H9 (cell line): ENCODE results near the gene PEPD. TPM values are rescaled to one million over a fixed set of nuclear protein-coding genes. Genes with fewer than 3 reads are reported as not detected.

Source experiments
- DNase-seq: peaks from one replicate; pipeline ENCODE4 v3.0.0-alpha.2; 2017
- H2AFZ ChIP-seq: one replicate; pipeline ENCODE4 v1.6.1; 2013; ENCODE audit warnings: mild to moderate bottlenecking, low read length, control low read depth, moderate library complexity
- H2AK5ac ChIP-seq: 2 replicates; pipeline ENCODE4 v1.6.1; 2013; ENCODE audit warnings: low read length, control low read depth, mixed read lengths; ENCODE audit not compliant: insufficient read length
- H2BK120ac ChIP-seq: one replicate; pipeline ENCODE4 v1.6.1; 2013; ENCODE audit warnings: low read depth, mild to moderate bottlenecking, low read length, control low read depth, inconsistent platforms; ENCODE audit not compliant: poor library complexity, severe bottlenecking
- H2BK12ac ChIP-seq: 2 replicates; pipeline ENCODE4 v1.6.1; 2013; ENCODE audit warnings: low read length, control low read depth, mixed read lengths, low read depth; ENCODE audit not compliant: insufficient read length
- H2BK15ac ChIP-seq: 2 replicates; pipeline ENCODE4 v1.6.1; 2013; ENCODE audit warnings: low read depth, low read length, control low read depth
- H2BK20ac ChIP-seq: one replicate; pipeline ENCODE4 v1.6.1; 2013; ENCODE audit warnings: low read depth, mild to moderate bottlenecking, low read length, control low read depth, inconsistent platforms; ENCODE audit not compliant: poor library complexity, severe bottlenecking
- H2BK5ac ChIP-seq: 2 replicates; pipeline ENCODE4 v1.6.1; 2013; ENCODE audit warnings: low read length, control low read depth, mixed read lengths; ENCODE audit not compliant: insufficient read length
- H3K14ac ChIP-seq: 2 replicates; pipeline ENCODE4 v1.6.1; 2013; ENCODE audit warnings: low read length, control low read depth; ENCODE audit not compliant: insufficient read depth
- H3K18ac ChIP-seq: 2 replicates; pipeline ENCODE4 v1.6.1; 2013; ENCODE audit warnings: low read depth, mild to moderate bottlenecking, mixed read lengths, low read length, control low read depth; ENCODE audit not compliant: insufficient read length
- H3K23ac ChIP-seq: 2 replicates; pipeline ENCODE4 v1.6.1; 2013; ENCODE audit warnings: low read length, control low read depth, mixed read lengths, low read depth; ENCODE audit not compliant: insufficient read length
- H3K23me2 ChIP-seq: 2 replicates; pipeline ENCODE4 v1.6.1; 2013; ENCODE audit warnings: low read depth, mild to moderate bottlenecking, mixed read lengths, low read length, control low read depth; ENCODE audit not compliant: insufficient read length, poor library complexity, severe bottlenecking
- H3K27ac ChIP-seq: 2 replicates; pipeline ENCODE4 v1.5.1; 2013; ENCODE audit warnings: low read length, control low read depth, mixed read lengths, low read depth; ENCODE audit not compliant: insufficient read length
- H3K27me3 ChIP-seq: 2 replicates; pipeline ENCODE4 v1.6.1; 2013; ENCODE audit warnings: low read length, control low read depth, inconsistent platforms; ENCODE audit not compliant: insufficient read depth
- H3K4ac ChIP-seq: 2 replicates; pipeline ENCODE4 v1.6.1; 2013; ENCODE audit warnings: low read depth, mild to moderate bottlenecking, control low read depth, inconsistent platforms, low read length, moderate library complexity
- H3K4me1 ChIP-seq: 2 replicates; pipeline ENCODE4 v1.6.1; 2013; ENCODE audit warnings: low read length, control low read depth, inconsistent platforms; ENCODE audit not compliant: insufficient read depth
- H3K4me2 ChIP-seq: 2 replicates; pipeline ENCODE4 v1.6.1; 2013; ENCODE audit warnings: low read length, control low read depth, mixed read lengths; ENCODE audit not compliant: insufficient read length, insufficient read depth
- H3K56ac ChIP-seq: 2 replicates; pipeline ENCODE4 v1.6.1; 2013; ENCODE audit warnings: low read depth, mild to moderate bottlenecking, mixed read lengths, low read length, control low read depth; ENCODE audit not compliant: insufficient read length
- H3K79me1 ChIP-seq: 2 replicates; pipeline ENCODE4 v1.6.1; 2013; ENCODE audit warnings: low read depth, mild to moderate bottlenecking, moderate library complexity, low read length, control low read depth, inconsistent platforms; ENCODE audit not compliant: insufficient read depth, poor library complexity, severe bottlenecking
- H3K79me2 ChIP-seq: 2 replicates; pipeline ENCODE4 v1.6.1; 2013; ENCODE audit warnings: low read length, control low read depth, inconsistent platforms; ENCODE audit not compliant: insufficient read depth
- H3K9ac ChIP-seq: 2 replicates; pipeline ENCODE4 v1.6.1; 2013; ENCODE audit warnings: low read length, control low read depth, mixed read lengths; ENCODE audit not compliant: insufficient read length; ENCODE audit errors: extremely low read depth
- H3K9me3 ChIP-seq: one replicate; pipeline ENCODE4 v1.6.1; 2013; ENCODE audit warnings: low read depth, low read length, inconsistent platforms; ENCODE audit not compliant: control insufficient read depth
- H3T11ph ChIP-seq: one replicate; pipeline ENCODE4 v1.6.1; 2013; ENCODE audit warnings: mild to moderate bottlenecking, low read length, control low read depth, inconsistent platforms
- H4K20me1 ChIP-seq: one replicate; pipeline ENCODE4 v1.6.1; 2013; ENCODE audit not compliant: control insufficient read depth, insufficient read length, insufficient read depth
- H4K5ac ChIP-seq: 2 replicates; pipeline ENCODE4 v1.6.1; 2013; ENCODE audit warnings: low read depth, mild to moderate bottlenecking, mixed read lengths, low read length, control low read depth; ENCODE audit not compliant: insufficient read length
- H4K8ac ChIP-seq: replicated peaks from 2 replicates; pipeline ENCODE4 v1.6.1; 2013; ENCODE audit warnings: low read length, control low read depth, mixed read lengths, low read depth; ENCODE audit not compliant: insufficient read length
- H4K91ac ChIP-seq: 2 replicates; pipeline ENCODE4 v1.6.1; 2013; ENCODE audit warnings: low read depth, mild to moderate bottlenecking, moderate library complexity, mixed read lengths, low read length, control low read depth; ENCODE audit not compliant: insufficient read length
- H3K27ac Mint-ChIP-seq, 3 experiments: 2 replicates in 2 of 3; 3 replicates in 1 of 3; pipeline ENCODE4 v1.8.0; 2020 to 2021; ENCODE audit warnings: mixed read lengths in 3 of 3, mild to moderate bottlenecking in 1 of 3, moderate library complexity in 1 of 3
- H3K27me3 Mint-ChIP-seq: 2 replicates; pipeline ENCODE4 v1.8.0; 2021; ENCODE audit warnings: low read depth, mild to moderate bottlenecking, moderate library complexity, mixed read lengths
- H3K36me3 Mint-ChIP-seq, 3 experiments: 2 replicates in 2 of 3; 3 replicates in 1 of 3; pipeline ENCODE4 v1.8.0; 2020 to 2021; ENCODE audit warnings: low read depth in 3 of 3, mixed read lengths in 3 of 3; ENCODE audit not compliant: insufficient read depth in 1 of 3
- H3K4me1 Mint-ChIP-seq, 2 experiments: 2 replicates each; pipeline ENCODE4 v1.8.0; 2020; ENCODE audit warnings: mixed read lengths in 2 of 2
- H3K4me3 Mint-ChIP-seq, 2 experiments: 2 replicates in 1 of 2; 3 replicates in 1 of 2; pipeline ENCODE4 v1.8.0; 2020 to 2021; ENCODE audit warnings: mild to moderate bottlenecking in 2 of 2, mixed read lengths in 2 of 2, moderate library complexity in 1 of 2
- H3K9me3 Mint-ChIP-seq, 2 experiments: 2 replicates in 1 of 2; 3 replicates in 1 of 2; pipeline ENCODE4 v1.8.0; 2020; ENCODE audit warnings: mild to moderate bottlenecking in 2 of 2, mixed read lengths in 2 of 2, moderate library complexity in 1 of 2
- WGBS: extraction: QIAGEN DNeasy Blood & Tissue Kit; methylation state at CpG from one replicate; pipeline ENCODE4 v1.1.7; 2013; ENCODE audit warnings: missing lambda C conversion rate, low lambda C conversion rate, mixed read lengths; ENCODE audit not compliant: insufficient read length; ENCODE audit errors: extremely low coverage; 5-methylcytosine and 5-hydroxymethylcytosine counted together
- total RNA-seq: library from RNA; stranded (reverse); gene quantifications from 2 replicates; pipeline ENCODE4 v1.2.1, GENCODE V29; 2021
- TF ChIP-seq, protein P1 (sequence below): fragments of 200-600 bp; sonication (generic); conservative IDR thresholded peaks from 3 replicates; pipeline ENCODE4 v1.8.0; 2021; ENCODE audit warnings: antibody characterized with exemption, mild to moderate bottlenecking

PEPD gene
- total RNA-seq, 1 experiment from 2014 or later: 52.8 TPM

DNA sequence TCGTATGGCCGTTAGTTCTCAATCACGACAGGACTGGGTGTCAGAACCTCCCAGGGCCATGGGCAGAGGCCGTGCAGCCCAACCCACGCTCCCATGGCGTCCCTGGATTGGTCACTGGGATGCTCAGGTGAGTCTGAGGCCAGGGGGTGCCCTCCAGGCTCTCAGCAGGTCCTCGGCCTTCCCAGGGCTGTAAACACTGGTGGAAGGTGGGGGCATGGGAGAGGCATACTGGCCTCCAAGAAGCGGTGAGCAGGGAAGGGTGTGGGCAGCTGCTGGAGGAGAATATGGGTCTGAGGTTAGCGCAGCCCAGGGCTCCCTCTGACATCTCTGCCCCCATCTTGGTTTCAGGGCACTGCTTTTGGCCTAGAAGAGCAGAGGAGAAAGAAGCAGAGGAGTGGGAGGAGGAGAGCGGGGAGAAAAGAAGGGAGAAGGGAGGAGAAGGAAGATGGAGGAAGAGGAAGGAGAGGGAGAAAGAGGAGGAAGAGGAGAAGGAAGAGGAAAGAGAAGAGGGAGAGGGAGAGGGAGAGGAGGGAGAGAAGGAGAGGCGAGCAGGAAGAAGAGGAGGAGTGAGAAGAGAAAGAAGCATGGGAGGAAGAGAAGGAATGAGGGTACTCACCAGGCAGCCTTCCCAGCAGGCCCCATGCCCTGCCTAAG, 85.8 kb downstream of the PEPD start:
- WGBS: no CpG with 5 or more reads among the region's 11 CpGs
- DNase-seq: no peak
- no peak overlapping the region for H3K4me2 ChIP-seq

More for the DNA sequence above, 85.8 kb downstream of the PEPD start:
- peaks cover 8 to 9% of the 10 kb centered on the region in 2 experiments for H3K4me1 Mint-ChIP-seq
- Histone ChIP-seq H4K8ac (no peak overlapping the region), H3K79me2 (no peaks in the 10 kb centered on the region), H3K9me3 (no peaks in the 10 kb centered on the region), H3K27ac (no peak overlapping the region), H4K20me1 (no peaks in the 10 kb centered on the region), H3K18ac (no peak overlapping the region), H2BK12ac (no peak overlapping the region), H3K14ac (no peak overlapping the region), H4K91ac (no peak overlapping the region), H3K23ac (no peak overlapping the region), H3K9ac (no peak overlapping the region), H2BK120ac (no peak overlapping the region), H2BK20ac (no peak overlapping the region), H2AK5ac (no peak overlapping the region), H2BK15ac (no peak overlapping the region), H3K79me1 (no peaks in the 10 kb centered on the region), H2AFZ (no peak overlapping the region), H4K5ac (no peak overlapping the region), H3K4ac (no peak overlapping the region), H3K27me3 (no peaks in the 10 kb centered on the region), H3K4me1 (no peaks in the 10 kb centered on the region), H3T11ph (no peak overlapping the region), H3K56ac (no peak overlapping the region), H3K23me2 (no peaks in the 10 kb centered on the region), H2BK5ac (no peak overlapping the region)
- H3K4me3 Mint-ChIP-seq: no peak overlapping the region
- TF ChIP-seq, protein P1, sequence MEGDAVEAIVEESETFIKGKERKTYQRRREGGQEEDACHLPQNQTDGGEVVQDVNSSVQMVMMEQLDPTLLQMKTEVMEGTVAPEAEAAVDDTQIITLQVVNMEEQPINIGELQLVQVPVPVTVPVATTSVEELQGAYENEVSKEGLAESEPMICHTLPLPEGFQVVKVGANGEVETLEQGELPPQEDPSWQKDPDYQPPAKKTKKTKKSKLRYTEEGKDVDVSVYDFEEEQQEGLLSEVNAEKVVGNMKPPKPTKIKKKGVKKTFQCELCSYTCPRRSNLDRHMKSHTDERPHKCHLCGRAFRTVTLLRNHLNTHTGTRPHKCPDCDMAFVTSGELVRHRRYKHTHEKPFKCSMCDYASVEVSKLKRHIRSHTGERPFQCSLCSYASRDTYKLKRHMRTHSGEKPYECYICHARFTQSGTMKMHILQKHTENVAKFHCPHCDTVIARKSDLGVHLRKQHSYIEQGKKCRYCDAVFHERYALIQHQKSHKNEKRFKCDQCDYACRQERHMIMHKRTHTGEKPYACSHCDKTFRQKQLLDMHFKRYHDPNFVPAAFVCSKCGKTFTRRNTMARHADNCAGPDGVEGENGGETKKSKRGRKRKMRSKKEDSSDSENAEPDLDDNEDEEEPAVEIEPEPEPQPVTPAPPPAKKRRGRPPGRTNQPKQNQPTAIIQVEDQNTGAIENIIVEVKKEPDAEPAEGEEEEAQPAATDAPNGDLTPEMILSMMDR: no peak
- H3K27me3 Mint-ChIP-seq: 0 out of 2 replicates have a peak, but pooled peaks cover 3% of the 10 kb centered on the region
- no peaks in the 10 kb centered on the region for H3K9me3 Mint-ChIP-seq
- no peaks in the 10 kb centered on the region for H3K36me3 Mint-ChIP-seq
- H3K27ac Mint-ChIP-seq: peak overlapping the region in 1 of 3 experiments; percentile 44; a peak in 2 of 7 replicates
